Natural killer cell (primary cell): ENCODE measurements around the gene SMPD3. TPM values are rescaled to one million over a fixed set of nuclear protein-coding genes. Genes with fewer than 3 reads are reported as not detected.

ENCODE experiments used
- ATAC-seq, 3 donors: fragments of 150-1000 bp in 2 of 3; fragments of 200-7000 bp in 1 of 3; cut with Tn5 transposase; 1 replicate in 1 of 3; 2 replicates in 2 of 3; pipeline ENCODE4 v1.10.0; 2021; ENCODE audit warnings: mild to moderate bottlenecking in 2 of 3, moderate library complexity in 2 of 3
- DNase-seq, 2 donors: peaks; one replicate each; pipeline versions ENCODE4 v3.0.0 to v3.0.0-alpha.2; 2013 to 2021; ENCODE audit warnings: mixed read lengths in 1 of 2
- H3K27ac ChIP-seq: one replicate; pipeline ENCODE4 v1.5.1; 2013; ENCODE audit warnings: mild to moderate bottlenecking, low read length
- H3K27me3 ChIP-seq: one replicate; pipeline ENCODE4 v1.6.1; 2013; ENCODE audit warnings: low read length; ENCODE audit not compliant: control insufficient read depth, insufficient read depth
- H3K36me3 ChIP-seq: one replicate; pipeline ENCODE4 v1.6.1; 2013; ENCODE audit warnings: low read length; ENCODE audit not compliant: control insufficient read depth, insufficient read depth
- H3K4me1 ChIP-seq: one replicate; pipeline ENCODE4 v1.6.1; 2013; ENCODE audit warnings: low read length; ENCODE audit not compliant: control insufficient read depth, insufficient read depth
- H3K4me3 ChIP-seq: one replicate; pipeline ENCODE4 v1.5.1; 2013; ENCODE audit warnings: low read length
- H3K9me3 ChIP-seq: one replicate; pipeline ENCODE4 v1.6.1; 2013; ENCODE audit warnings: low read length; ENCODE audit not compliant: control insufficient read depth, insufficient read depth
- H3K27ac Mint-ChIP-seq, 2 donors: one replicate each; pipeline ENCODE4 v1.8.0; 2022; ENCODE audit warnings: mild to moderate bottlenecking in 2 of 2, mixed read lengths in 2 of 2, moderate library complexity in 1 of 2
- H3K27me3 Mint-ChIP-seq, 2 donors: one replicate each; pipeline ENCODE4 v1.8.0; 2022; ENCODE audit warnings: low read depth in 2 of 2, mixed read lengths in 2 of 2
- H3K36me3 Mint-ChIP-seq: one replicate; pipeline ENCODE4 v1.8.0; 2022; ENCODE audit warnings: mixed read lengths
- H3K4me1 Mint-ChIP-seq, 2 donors: one replicate each; pipeline ENCODE4 v1.8.0; 2022; ENCODE audit warnings: mixed read lengths in 2 of 2
- H3K4me3 Mint-ChIP-seq: one replicate; pipeline ENCODE4 v1.8.0; 2022; ENCODE audit warnings: mild to moderate bottlenecking, moderate library complexity, mixed read lengths
- H3K9me3 Mint-ChIP-seq, 2 donors: one replicate each; pipeline ENCODE4 v1.8.0; 2022; ENCODE audit warnings: mixed read lengths in 2 of 2
- WGBS: methylation state at CpG from one replicate; pipeline ENCODE4 v1.1.7; 2013; ENCODE audit warnings: missing lambda C conversion rate; ENCODE audit not compliant: insufficient coverage; 5-methylcytosine and 5-hydroxymethylcytosine counted together
- intact Hi-C: fragments of 100-400 bp; cut with micrococcal nuclease; formaldehyde crosslinking; loops from one replicate; pipeline ENCODE4 v1.14.2; 2022
- total RNA-seq, 4 donors: library from RNA; stranded (reverse); fragments of 120-200 nt in 1 of 4; gene quantifications; one replicate each; pipeline versions ENCODE4 v1.2.3 to v1.2.4, GENCODE V29; 2013 to 2022
- TF ChIP-seq, protein P1 (sequence below): fragments of 200-600 bp; IDR thresholded peaks from one replicate; pipeline ENCODE4 v1.8.0; 2022; ENCODE audit warnings: antibody characterized with exemption

SMPD3 gene
- total RNA-seq, 3 donors from 2014 or later (not counting 1 experiment from before 2014, with no cell fraction given), result 2.4 to 13.3 (median 3.2) TPM

DNA sequence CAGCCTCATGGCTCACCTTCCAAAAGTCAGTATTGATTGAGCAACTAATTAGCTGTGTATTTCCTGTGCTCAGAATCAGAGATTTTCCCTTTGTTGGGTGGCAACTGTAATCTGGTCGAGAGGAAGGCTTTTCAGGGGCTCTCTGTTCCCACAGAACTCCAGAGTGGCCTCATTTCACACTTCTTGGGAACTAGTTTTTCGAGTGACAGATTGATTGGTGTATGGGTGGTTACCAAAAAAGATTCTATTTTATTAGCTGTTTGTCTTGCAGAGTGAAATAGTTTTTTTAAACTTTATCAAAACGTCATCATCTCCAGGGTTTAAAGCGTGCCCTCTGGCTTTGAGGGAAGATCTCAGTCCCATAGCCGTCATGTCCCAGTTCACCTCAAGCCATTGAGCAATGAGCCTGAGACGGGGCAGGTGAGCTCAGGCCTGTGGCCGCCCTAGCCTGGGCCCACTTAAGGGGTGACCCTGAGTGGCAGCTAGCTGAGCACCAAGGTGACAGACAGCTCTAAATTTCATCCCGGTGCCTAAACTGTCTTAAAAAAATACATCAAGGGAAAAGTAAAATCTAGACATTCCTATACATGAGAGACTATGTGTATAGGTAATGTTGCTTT, 53.0 kb downstream of the SMPD3 start:
- 90% methylated on average over 6 of the region's 8 CpGs for WGBS
- no peaks in the 10 kb centered on the region for H3K27me3 ChIP-seq
- Mint-ChIP-seq H3K36me3 (no peaks in the 10 kb centered on the region), H3K9me3 (no peaks in the 10 kb centered on the region), H3K27me3 (peaks cover 0 to 2% of the 10 kb centered on the region in 2 donors), H3K27ac (no peak overlapping the region), H3K4me1 (peaks cover 0 to 6% of the 10 kb centered on the region in 2 donors), H3K4me3 (no peak overlapping the region)
- H3K9me3 ChIP-seq, result no peaks in the 10 kb centered on the region
- no peaks in the 10 kb centered on the region for H3K4me1 ChIP-seq
- ATAC-seq (no peak), DNase-seq (no peak)
- TF ChIP-seq, protein P1, sequence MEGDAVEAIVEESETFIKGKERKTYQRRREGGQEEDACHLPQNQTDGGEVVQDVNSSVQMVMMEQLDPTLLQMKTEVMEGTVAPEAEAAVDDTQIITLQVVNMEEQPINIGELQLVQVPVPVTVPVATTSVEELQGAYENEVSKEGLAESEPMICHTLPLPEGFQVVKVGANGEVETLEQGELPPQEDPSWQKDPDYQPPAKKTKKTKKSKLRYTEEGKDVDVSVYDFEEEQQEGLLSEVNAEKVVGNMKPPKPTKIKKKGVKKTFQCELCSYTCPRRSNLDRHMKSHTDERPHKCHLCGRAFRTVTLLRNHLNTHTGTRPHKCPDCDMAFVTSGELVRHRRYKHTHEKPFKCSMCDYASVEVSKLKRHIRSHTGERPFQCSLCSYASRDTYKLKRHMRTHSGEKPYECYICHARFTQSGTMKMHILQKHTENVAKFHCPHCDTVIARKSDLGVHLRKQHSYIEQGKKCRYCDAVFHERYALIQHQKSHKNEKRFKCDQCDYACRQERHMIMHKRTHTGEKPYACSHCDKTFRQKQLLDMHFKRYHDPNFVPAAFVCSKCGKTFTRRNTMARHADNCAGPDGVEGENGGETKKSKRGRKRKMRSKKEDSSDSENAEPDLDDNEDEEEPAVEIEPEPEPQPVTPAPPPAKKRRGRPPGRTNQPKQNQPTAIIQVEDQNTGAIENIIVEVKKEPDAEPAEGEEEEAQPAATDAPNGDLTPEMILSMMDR, result no peak
- H3K36me3 ChIP-seq, result no peaks in the 10 kb centered on the region
- no peak overlapping the region for H3K27ac ChIP-seq
- H3K4me3 ChIP-seq, result no peak overlapping the region
- intact Hi-C loops, result no loop called here

DNA sequence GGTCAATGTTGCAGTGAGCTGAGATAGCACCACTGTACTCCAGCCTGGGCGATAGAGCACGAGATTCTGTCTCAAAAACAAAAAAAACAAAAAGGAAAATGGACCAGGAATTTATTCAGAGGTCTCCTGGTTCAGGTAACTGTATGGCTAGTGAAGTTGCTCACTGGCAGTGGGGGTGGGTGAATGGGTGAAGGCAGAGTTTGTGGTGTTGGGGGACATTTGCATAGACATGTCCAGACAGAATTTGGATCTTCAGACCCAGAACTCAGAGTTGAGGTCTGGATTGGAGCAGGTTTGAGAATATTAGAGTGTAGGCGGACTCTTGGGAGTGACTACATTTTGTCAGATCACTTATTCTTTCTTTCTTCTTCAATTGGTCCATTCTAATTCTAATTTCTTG, 55.0 kb downstream of the SMPD3 start:
- no peaks in the 10 kb centered on the region for H3K9me3 ChIP-seq
- no peaks in the 10 kb centered on the region for H3K4me1 ChIP-seq
- TF ChIP-seq, protein P1, result no peak
- no peak overlapping the region for H3K27ac ChIP-seq
- Mint-ChIP-seq H3K27ac (no peak overlapping the region), H3K9me3 (no peaks in the 10 kb centered on the region), H3K4me1 (peaks cover 0 to 6% of the 10 kb centered on the region in 2 donors), H3K27me3 (peaks cover 0 to 2% of the 10 kb centered on the region in 2 donors), H3K36me3 (no peaks in the 10 kb centered on the region), H3K4me3 (no peak overlapping the region)
- H3K36me3 ChIP-seq, result no peaks in the 10 kb centered on the region
- DNase-seq (no peak), ATAC-seq (no peak)
- intact Hi-C loops, result no loop called here
- WGBS, result 86% methylated on average over 2 of the region's 3 CpGs
- H3K4me3 ChIP-seq, result no peak overlapping the region
- H3K27me3 ChIP-seq, result no peaks in the 10 kb centered on the region

DNA sequence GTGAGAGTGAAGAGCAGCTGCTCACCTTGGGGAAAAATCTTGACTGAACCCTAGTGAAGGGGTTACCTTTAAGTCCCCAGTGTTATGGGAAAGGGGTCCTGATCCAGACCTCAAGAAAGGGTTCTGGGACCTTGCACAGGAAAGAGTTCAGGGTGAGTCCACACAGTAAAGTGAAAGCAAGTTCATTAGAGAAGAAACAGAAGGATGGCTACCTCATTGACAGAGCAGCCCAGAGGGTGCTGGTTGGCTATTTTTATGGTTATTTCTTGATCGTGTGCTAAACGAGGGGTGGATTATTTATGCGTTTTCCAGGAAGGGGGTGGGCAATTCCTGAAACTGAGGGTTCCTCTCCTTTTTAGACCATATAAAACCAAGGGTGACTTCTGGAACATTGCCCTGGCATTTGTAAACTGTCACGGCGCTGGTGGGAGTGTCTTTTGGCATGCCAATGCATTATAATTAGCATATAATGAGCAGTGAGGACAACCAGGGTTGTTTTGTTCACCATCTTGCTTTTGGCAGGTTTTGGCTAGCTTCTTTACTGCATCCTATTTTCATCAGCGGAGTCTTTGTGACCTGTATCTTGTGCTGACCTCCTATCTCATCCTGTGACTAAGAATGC, 58.4 kb downstream of the SMPD3 start:
- H3K27me3 Mint-ChIP-seq, result no peaks in the 10 kb centered on the region
- DNase-seq (no peak), ATAC-seq (no peak)
- Histone ChIP-seq H3K4me1 (peaks cover under 1% of the 10 kb centered on the region), H3K4me3 (no peak overlapping the region), H3K27ac (no peak overlapping the region), H3K27me3 (no peaks in the 10 kb centered on the region), H3K9me3 (no peaks in the 10 kb centered on the region), H3K36me3 (no peaks in the 10 kb centered on the region)
- H3K4me1 Mint-ChIP-seq, result no peaks in the 10 kb centered on the region
- H3K9me3 Mint-ChIP-seq, result no peaks in the 10 kb centered on the region
- intact Hi-C loops, result loop anchor here (1.0 kb wide), 1 partner anchor 25 kb away; no protein-coding TSS in a partner anchor
- H3K27ac Mint-ChIP-seq, result no peak overlapping the region
- TF ChIP-seq, protein P1, result no peak
- no peak overlapping the region for H3K4me3 Mint-ChIP-seq
- WGBS, result 100% methylated on average over 5 of the region's 6 CpGs
- H3K36me3 Mint-ChIP-seq, result no peaks in the 10 kb centered on the region
